Thoracic aorta (tissue), 2 donors: Measurements from ENCODE around the gene SLC16A12. TPM values are rescaled to one million over a fixed set of nuclear protein-coding genes. Genes with fewer than 3 reads are reported as not detected.
A peak's percentile ranks its signal among the peaks of the same experiment; 100 is the strongest.
"Not testable (repeated sequence)": the region's sequence is repeated elsewhere in the genome, so short reads cannot be mapped to it uniquely, and the experiment has no call there.

ENCODE experiments used
- ATAC-seq: fragments of 150-250 bp; one replicate; pipeline ENCODE4 v1.8.0; 2017; ENCODE audit warnings: low read depth; ENCODE audit not compliant: insufficient number of reproducible peaks, low FRiP score
- DNase-seq: peaks from one replicate; pipeline ENCODE4 v3.0.0-alpha.2; 2020; ENCODE audit warnings: low spot score
- H3K27ac ChIP-seq, 2 donors: fragments of 200-600 bp; sonication (generic); 1 replicate in 1 of 2; 2 replicates in 1 of 2; pipeline ENCODE4 v1.5.1; 2016; ENCODE audit warnings: mild to moderate bottlenecking in 2 of 2, moderate library complexity in 2 of 2
- H3K27me3 ChIP-seq: fragments of 200-600 bp; sonication (generic); replicated peaks from 2 replicates; pipeline ENCODE4 v1.6.0; 2016; ENCODE audit warnings: mild to moderate bottlenecking; ENCODE audit not compliant: insufficient read depth
- H3K36me3 ChIP-seq: fragments of 200-600 bp; sonication (generic); one replicate; pipeline ENCODE4 v1.5.1; 2016
- H3K4me1 ChIP-seq, 2 donors: fragments of 200-600 bp; sonication (generic); 1 replicate in 1 of 2; 2 replicates in 1 of 2; pipeline versions ENCODE4 v1.5.1 to v1.6.0; 2016; ENCODE audit warnings: low read depth in 2 of 2, mild to moderate bottlenecking in 1 of 2; ENCODE audit not compliant: control insufficient read depth in 1 of 2
- H3K4me3 ChIP-seq: fragments of 200-600 bp; sonication (generic); 2 replicates; pipeline ENCODE4 v1.5.1; 2016; ENCODE audit warnings: mild to moderate bottlenecking
- H3K9me3 ChIP-seq: fragments of 200-600 bp; sonication (generic); 2 replicates; pipeline ENCODE4 v1.5.1; 2016
- CTCF ChIP-seq: fragments of 200-600 bp; sonication (generic); IDR thresholded peaks from one replicate; pipeline ENCODE4 v1.5.1; 2019; ENCODE audit warnings: antibody characterized with exemption
- total RNA-seq, 2 donors: library from RNA; depleted of rRNA; stranded (reverse); fragments of >200 nt; gene quantifications; one replicate each; pipeline versions ENCODE4 v1.1.0 to v1.2.3, GENCODE V29; 2016

Gene SLC16A12
- total RNA-seq, 2 donors from 2014 or later, result 1.2 to 1.5 TPM

DNA sequence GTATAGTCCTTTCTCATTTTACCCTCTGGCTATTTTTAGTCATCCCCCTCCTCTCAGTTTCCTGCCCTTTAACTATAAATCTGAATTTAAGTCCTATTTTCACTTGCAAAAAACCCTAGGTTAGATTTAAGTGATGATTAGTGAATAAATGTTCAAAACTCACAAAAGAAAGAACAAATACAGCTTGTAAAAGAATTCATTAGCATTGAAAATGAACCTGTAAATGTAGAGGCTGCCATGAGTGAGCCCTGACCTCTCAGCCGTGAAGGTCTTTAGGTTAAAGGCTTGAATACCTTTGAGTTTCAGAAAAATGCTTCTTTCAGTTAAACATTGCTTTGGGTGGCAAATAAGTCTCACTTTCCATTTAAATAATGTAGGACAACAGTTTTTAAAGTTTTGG is 2.0 kb upstream of the SLC16A12 start:
- Histone ChIP-seq H3K27ac (no peak overlapping the region), H3K27me3 (peaks cover 9% of the 10 kb centered on the region), H3K9me3 (no peaks in the 10 kb centered on the region), H3K36me3 (no peaks in the 10 kb centered on the region), H3K4me3 (no peak overlapping the region), H3K4me1 (peaks cover 12 to 13% of the 10 kb centered on the region in 2 donors)
- no peak for TF ChIP-seq CTCF
- ATAC-seq (no peak), DNase-seq (no peak)

GRCh38 chr10:89536013-89536354 is 590 bp upstream of the SLC16A12 start:
- no peak for DNase-seq
- Histone ChIP-seq H3K27me3 (peaks cover 9% of the 10 kb centered on the region), H3K9me3 (no peaks in the 10 kb centered on the region), H3K4me1 (peaks cover 12 to 13% of the 10 kb centered on the region in 2 donors), H3K27ac (no peak overlapping the region), H3K36me3 (no peaks in the 10 kb centered on the region), H3K4me3 (peak overlapping the region; percentile 69)
- ATAC-seq, result no peak
- TF ChIP-seq CTCF, result no peak

DNA sequence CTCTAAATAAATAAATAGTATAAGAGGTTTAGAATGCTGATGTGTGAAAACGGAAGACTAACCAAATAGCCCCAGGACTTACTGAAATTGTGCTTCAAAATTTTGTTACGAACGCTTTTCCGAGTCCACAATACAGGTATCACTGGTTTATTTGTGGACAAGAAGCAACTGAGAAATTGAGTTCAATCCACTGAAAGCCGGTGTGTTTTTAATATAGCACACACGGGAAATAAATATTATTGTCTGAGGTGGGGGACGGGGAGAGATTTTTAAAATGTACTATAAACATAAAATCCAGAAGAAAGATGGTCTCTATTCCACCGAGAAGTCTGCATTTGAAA is 598 bp downstream of the SLC16A12 start:
- DNase-seq (no peak), ATAC-seq (no peak)
- TF ChIP-seq CTCF, result no peak
- no peaks in the 10 kb centered on the region for H3K36me3 ChIP-seq
- peaks cover 9% of the 10 kb centered on the region for H3K27me3 ChIP-seq
- H3K4me3 ChIP-seq, result peak overlapping the region; percentile 69
- peaks cover 12 to 13% of the 10 kb centered on the region in 2 donors for H3K4me1 ChIP-seq
- no peaks in the 10 kb centered on the region for H3K9me3 ChIP-seq
- H3K27ac ChIP-seq, result no peak overlapping the region

GRCh38 chr10:89532476-89532875 is 2.9 kb downstream of the SLC16A12 start:
- H3K27ac ChIP-seq, result no peak overlapping the region
- DNase-seq (no peak), ATAC-seq (no peak)
- peaks cover 9% of the 10 kb centered on the region for H3K27me3 ChIP-seq
- TF ChIP-seq CTCF, result no peak
- H3K9me3 ChIP-seq, result no peaks in the 10 kb centered on the region
- H3K4me3 ChIP-seq, result no peak overlapping the region
- H3K4me1 ChIP-seq, result peaks cover 12 to 13% of the 10 kb centered on the region in 2 donors
- no peaks in the 10 kb centered on the region for H3K36me3 ChIP-seq

DNA sequence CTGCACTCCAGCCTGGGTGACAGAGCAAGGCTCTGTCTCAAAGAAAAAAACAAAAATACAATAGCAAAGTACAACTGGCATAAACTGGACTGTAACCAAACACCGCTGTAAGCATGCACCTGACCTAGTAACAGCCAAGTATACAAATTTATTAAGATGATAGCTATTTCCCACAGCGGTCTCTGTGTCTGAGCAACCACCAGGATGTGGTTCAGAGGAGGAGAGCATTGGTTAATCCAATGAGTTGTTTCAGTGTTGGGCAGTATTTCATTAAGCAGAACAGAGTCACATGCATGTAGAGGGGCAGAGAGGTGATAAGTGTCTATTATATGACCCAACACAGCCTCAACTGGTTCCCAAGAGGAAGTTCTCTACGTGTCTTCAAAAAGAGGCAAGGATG is 4.0 kb downstream of the SLC16A12 start:
- Histone ChIP-seq H3K4me1 (peaks cover 13 to 15% of the 10 kb centered on the region in 2 donors), H3K27me3 (peaks cover 9% of the 10 kb centered on the region), H3K9me3 (no peaks in the 10 kb centered on the region), H3K27ac (no peak overlapping the region), H3K36me3 (no peaks in the 10 kb centered on the region), H3K4me3 (no peak overlapping the region)
- no peak for ATAC-seq
- DNase-seq, result no peak
- TF ChIP-seq CTCF, result no peak

DNA sequence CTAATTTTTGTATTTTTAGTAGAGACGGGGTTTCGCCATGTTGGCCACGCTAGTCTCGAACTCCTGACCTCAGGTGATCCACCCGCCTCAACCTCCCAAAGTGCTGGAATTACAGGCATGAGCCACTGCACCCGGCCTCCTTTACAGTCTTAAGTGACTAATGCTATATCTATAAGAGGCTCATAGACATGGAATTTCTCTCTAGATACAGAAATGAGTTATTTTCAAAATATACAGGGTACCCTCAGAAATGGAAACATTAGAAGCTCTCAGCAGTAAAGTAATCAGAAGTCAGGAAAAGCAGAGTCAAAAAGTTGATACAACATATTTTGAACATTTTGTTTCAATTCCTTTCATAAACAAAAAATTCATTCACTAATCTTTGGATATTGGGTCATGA is 5.7 kb downstream of the SLC16A12 start:
- H3K4me1 ChIP-seq, H3K4me3 ChIP-seq, H3K9me3 ChIP-seq, ATAC-seq, DNase-seq, H3K27me3 ChIP-seq, H3K36me3 ChIP-seq, H3K27ac ChIP-seq: not testable (repeated sequence)
